ENCODE measurements around the gene PKD2. TPM values are rescaled to one million over a fixed set of nuclear protein-coding genes. Genes with fewer than 3 reads are reported as not detected.

Gene PKD2
- total RNA-seq, 1 experiment from 2014 or later = 30.4 TPM

- peaks cover 11% of the 10 kb centered on the region for H3K36me3 Mint-ChIP-seq (ENCODE audit: insufficient read depth, unreplicated experiment)
- no peaks in the 10 kb centered on the region for H3K4me1 Mint-ChIP-seq (ENCODE audit: low read depth, unreplicated experiment)
- peak; percentile 42 for DNase-seq
- H3K27ac Mint-ChIP-seq (ENCODE audit: unreplicated experiment) = no peak overlapping the region
- BruUV-seq (replicated peaks) = no TSS peak
- no peaks in the 10 kb centered on the region for H3K9me3 Mint-ChIP-seq (ENCODE audit: low read depth, unreplicated experiment)
- TF ChIP-seq CTCF (IDR thresholded peaks at IDR 0.05; ENCODE audit: unreplicated experiment) = no peak
- H3K27me3 Mint-ChIP-seq (ENCODE audit: unreplicated experiment) = no peaks in the 10 kb centered on the region
- H3K4me3 Mint-ChIP-seq (ENCODE audit: low read depth, unreplicated experiment) = no peak overlapping the region
- CTCF ChIA-PET = interaction anchor here (0.6 to 1.4 kb wide), 13 partner anchors 19 to 563 kb away, joined by 3 to 21 read pairs (median 3); partner anchors contain the start of gene HERC5
- intact Hi-C loops (cut with micrococcal nuclease; ENCODE audit: unreplicated experiment) = loop anchor here (1.0 kb wide), 1 partner anchor 179 kb away; no protein-coding TSS in a partner anchor
Measured at GRCh38 chr4:88033309-88033708, 25.9 kb downstream of the PKD2 start.

GRCh38 chr4:88035292-88035691 lies 27.9 kb downstream of the PKD2 start:
- Mint-ChIP-seq H3K9me3 (ENCODE audit: low read depth, unreplicated experiment) (no peaks in the 10 kb centered on the region), H3K4me3 (ENCODE audit: low read depth, unreplicated experiment) (no peak overlapping the region), H3K27ac (ENCODE audit: unreplicated experiment) (no peak overlapping the region), H3K36me3 (ENCODE audit: insufficient read depth, unreplicated experiment) (peaks cover 14% of the 10 kb centered on the region), H3K4me1 (ENCODE audit: low read depth, unreplicated experiment) (no peaks in the 10 kb centered on the region), H3K27me3 (ENCODE audit: unreplicated experiment) (no peaks in the 10 kb centered on the region)
- intact Hi-C loops (cut with micrococcal nuclease; ENCODE audit: unreplicated experiment) = no loop called here
- no peak for TF ChIP-seq CTCF (IDR thresholded peaks at IDR 0.05; ENCODE audit: unreplicated experiment)
- BruUV-seq (replicated peaks) = no TSS peak
- CTCF ChIA-PET = no interaction called here
- no peak for DNase-seq

- no TSS peak for BruUV-seq (replicated peaks)
- DNase-seq = no peak
- intact Hi-C loops (cut with micrococcal nuclease; ENCODE audit: unreplicated experiment) = no loop called here
- no peak for TF ChIP-seq CTCF (IDR thresholded peaks at IDR 0.05; ENCODE audit: unreplicated experiment)
- Mint-ChIP-seq H3K4me3 (ENCODE audit: low read depth, unreplicated experiment) (no peak overlapping the region), H3K9me3 (ENCODE audit: low read depth, unreplicated experiment) (no peaks in the 10 kb centered on the region), H3K4me1 (ENCODE audit: low read depth, unreplicated experiment) (no peaks in the 10 kb centered on the region), H3K36me3 (ENCODE audit: insufficient read depth, unreplicated experiment) (peaks cover 14% of the 10 kb centered on the region), H3K27me3 (ENCODE audit: unreplicated experiment) (no peaks in the 10 kb centered on the region), H3K27ac (ENCODE audit: unreplicated experiment) (no peak overlapping the region)
- CTCF ChIA-PET = no interaction called here
Measured at GRCh38 chr4:88037447-88037846, 30.0 kb downstream of the PKD2 start.

DNA sequence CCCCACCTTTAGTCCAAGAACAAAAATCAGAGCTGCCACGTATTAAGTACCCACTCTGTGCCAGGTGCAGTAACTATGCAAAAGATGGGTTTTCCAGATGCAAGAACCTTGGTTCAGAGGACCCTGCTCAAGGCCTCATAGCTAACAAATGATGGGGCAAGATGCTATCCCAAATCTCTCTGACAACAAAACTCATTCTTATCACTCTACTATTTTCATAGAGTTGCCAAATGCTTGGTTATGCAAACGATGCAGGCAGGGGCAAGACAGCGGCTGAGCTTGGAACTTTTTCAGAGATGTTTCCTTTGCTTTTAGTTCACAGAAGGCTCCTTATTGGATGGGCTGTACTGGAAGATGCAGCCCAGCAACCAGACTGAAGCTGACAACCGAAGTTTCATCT lies 30.5 kb downstream of the PKD2 start:
- no peak for TF ChIP-seq CTCF (IDR thresholded peaks at IDR 0.05; ENCODE audit: unreplicated experiment)
- no peak overlapping the region for H3K4me3 Mint-ChIP-seq (ENCODE audit: low read depth, unreplicated experiment)
- intact Hi-C loops (cut with micrococcal nuclease; ENCODE audit: unreplicated experiment) = no loop called here
- no peaks in the 10 kb centered on the region for H3K9me3 Mint-ChIP-seq (ENCODE audit: low read depth, unreplicated experiment)
- DNase-seq = no peak
- BruUV-seq (replicated peaks) = no TSS peak
- no peaks in the 10 kb centered on the region for H3K4me1 Mint-ChIP-seq (ENCODE audit: low read depth, unreplicated experiment)
- H3K36me3 Mint-ChIP-seq (ENCODE audit: insufficient read depth, unreplicated experiment) = peaks cover 14% of the 10 kb centered on the region
- no peak overlapping the region for H3K27ac Mint-ChIP-seq (ENCODE audit: unreplicated experiment)
- no peaks in the 10 kb centered on the region for H3K27me3 Mint-ChIP-seq (ENCODE audit: unreplicated experiment)
- CTCF ChIA-PET = no interaction called here
